ENCODE data around the gene ADAM23. TPM values are rescaled to one million over a fixed set of nuclear protein-coding genes. Genes with fewer than 3 reads are reported as not detected.

Gene ADAM23
- total RNA-seq, 1 donor from 2014 or later = 3.7 TPM

GRCh38 chr2:206615417-206616089 lies 172.2 kb downstream of the ADAM23 start:
- Histone ChIP-seq H3K4me3 (ENCODE audit: low read length in 3 of 3) (no peak overlapping the region), H3K27ac (ENCODE audit: low read depth, low read length) (no peak overlapping the region), H3K9me3 (ENCODE audit: control insufficient read depth in 3 of 3, low read length in 3 of 3) (no peaks in the 10 kb centered on the region), H3K36me3 (ENCODE audit: control insufficient read depth in 3 of 3, insufficient read depth in 3 of 3, low read length in 3 of 3) (no peaks in the 10 kb centered on the region), H3K4me1 (ENCODE audit: control insufficient read depth in 3 of 3, insufficient read depth in 3 of 3, low read length in 3 of 3) (no peaks in the 10 kb centered on the region), H3K9ac (ENCODE audit: low read depth in 1 of 3, low read length in 3 of 3) (no peak overlapping the region), H3K27me3 (ENCODE audit: control insufficient read depth in 3 of 3, insufficient read depth in 3 of 3, low read length in 3 of 3) (no peaks in the 10 kb centered on the region)

GRCh38 chr2:206616151-206616550 lies 172.8 kb downstream of the ADAM23 start:
- no peak overlapping the region for H3K9ac ChIP-seq (ENCODE audit: low read depth in 1 of 3, low read length in 3 of 3)
- H3K36me3 ChIP-seq (ENCODE audit: control insufficient read depth in 3 of 3, insufficient read depth in 3 of 3, low read length in 3 of 3) = no peaks in the 10 kb centered on the region
- no peak overlapping the region for H3K4me3 ChIP-seq (ENCODE audit: low read length in 3 of 3)
- H3K4me1 ChIP-seq (ENCODE audit: control insufficient read depth in 3 of 3, insufficient read depth in 3 of 3, low read length in 3 of 3) = no peaks in the 10 kb centered on the region
- H3K27me3 ChIP-seq (ENCODE audit: control insufficient read depth in 3 of 3, insufficient read depth in 3 of 3, low read length in 3 of 3) = no peaks in the 10 kb centered on the region
- no peaks in the 10 kb centered on the region for H3K9me3 ChIP-seq (ENCODE audit: control insufficient read depth in 3 of 3, low read length in 3 of 3)
- no peak overlapping the region for H3K27ac ChIP-seq (ENCODE audit: low read depth, low read length)

GRCh38 chr2:206619011-206619410 lies 175.7 kb downstream of the ADAM23 start:
- no peaks in the 10 kb centered on the region for H3K4me1 ChIP-seq (ENCODE audit: control insufficient read depth in 3 of 3, insufficient read depth in 3 of 3, low read length in 3 of 3)
- H3K9me3 ChIP-seq (ENCODE audit: control insufficient read depth in 3 of 3, low read length in 3 of 3) = no peaks in the 10 kb centered on the region
- H3K27me3 ChIP-seq (ENCODE audit: control insufficient read depth in 3 of 3, insufficient read depth in 3 of 3, low read length in 3 of 3) = no peaks in the 10 kb centered on the region
- H3K27ac ChIP-seq (ENCODE audit: low read depth, low read length) = no peak overlapping the region
- no peaks in the 10 kb centered on the region for H3K36me3 ChIP-seq (ENCODE audit: control insufficient read depth in 3 of 3, insufficient read depth in 3 of 3, low read length in 3 of 3)
- no peak overlapping the region for H3K9ac ChIP-seq (ENCODE audit: low read depth in 1 of 3, low read length in 3 of 3)
- H3K4me3 ChIP-seq (ENCODE audit: low read length in 3 of 3) = no peak overlapping the region

GRCh38 chr2:206626108-206626507 lies 182.8 kb downstream of the ADAM23 start:
- peaks cover 0 to 6% (median 5%) of the 10 kb centered on the region in 3 donors for H3K27me3 ChIP-seq (ENCODE audit: control insufficient read depth in 3 of 3, insufficient read depth in 3 of 3, low read length in 3 of 3)
- H3K9me3 ChIP-seq (ENCODE audit: control insufficient read depth in 3 of 3, low read length in 3 of 3) = no peaks in the 10 kb centered on the region
- no peaks in the 10 kb centered on the region for H3K36me3 ChIP-seq (ENCODE audit: control insufficient read depth in 3 of 3, insufficient read depth in 3 of 3, low read length in 3 of 3)
- no peak overlapping the region for H3K4me3 ChIP-seq (ENCODE audit: low read length in 3 of 3)
- H3K4me1 ChIP-seq (ENCODE audit: control insufficient read depth in 3 of 3, insufficient read depth in 3 of 3, low read length in 3 of 3) = no peaks in the 10 kb centered on the region
- no peak overlapping the region for H3K27ac ChIP-seq (ENCODE audit: low read depth, low read length)
- H3K9ac ChIP-seq (ENCODE audit: low read depth in 1 of 3, low read length in 3 of 3) = no peak overlapping the region

DNA sequence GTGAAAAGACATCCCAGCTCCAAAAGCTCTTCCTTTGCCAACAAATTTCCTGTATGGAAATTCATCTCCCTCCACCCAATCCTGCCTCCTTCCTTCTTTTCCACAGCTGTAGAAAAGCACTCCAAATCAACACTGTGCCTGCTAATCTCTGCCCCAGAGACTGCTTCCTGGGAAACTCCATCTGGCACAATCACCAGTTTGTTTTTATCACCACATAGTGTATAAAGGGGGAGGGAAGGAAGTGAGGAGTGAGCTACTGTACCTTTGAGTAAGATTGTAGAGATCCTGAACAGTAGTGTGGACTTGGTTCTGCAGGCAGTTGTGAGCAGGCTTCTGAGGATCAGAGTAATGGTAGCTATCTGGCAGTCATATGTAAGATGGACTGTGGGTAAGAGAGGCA lies 184.3 kb downstream of the ADAM23 start:
- Histone ChIP-seq H3K4me3 (ENCODE audit: low read length in 3 of 3) (no peak overlapping the region), H3K4me1 (ENCODE audit: control insufficient read depth in 3 of 3, insufficient read depth in 3 of 3, low read length in 3 of 3) (no peaks in the 10 kb centered on the region)

DNA sequence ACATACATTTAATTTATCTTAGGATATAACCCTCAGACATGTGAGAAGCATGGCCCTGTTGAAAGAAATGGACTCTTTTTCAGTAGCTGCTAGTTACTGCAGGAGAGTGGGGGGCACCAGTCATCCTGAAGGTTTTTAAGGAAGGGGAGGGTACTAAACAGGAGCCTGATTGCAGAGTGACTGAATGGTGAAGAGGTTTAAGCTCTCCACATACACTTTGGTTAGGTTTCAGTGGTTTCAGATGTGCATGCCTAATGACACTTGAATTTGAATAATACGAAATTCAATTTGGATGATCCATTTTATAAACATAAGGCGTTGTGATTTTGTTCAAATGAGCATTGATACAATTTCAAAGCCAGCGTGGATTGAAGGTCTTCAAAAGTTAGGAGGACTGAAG lies 188.0 kb downstream of the ADAM23 start:
- Histone ChIP-seq H3K27ac (ENCODE audit: low read depth, low read length) (no peak overlapping the region), H3K9ac (ENCODE audit: low read depth in 1 of 3, low read length in 3 of 3) (no peak overlapping the region), H3K4me1 (ENCODE audit: control insufficient read depth in 3 of 3, insufficient read depth in 3 of 3, low read length in 3 of 3) (no peaks in the 10 kb centered on the region), H3K9me3 (ENCODE audit: control insufficient read depth in 3 of 3, low read length in 3 of 3) (no peaks in the 10 kb centered on the region), H3K36me3 (ENCODE audit: control insufficient read depth in 3 of 3, insufficient read depth in 3 of 3, low read length in 3 of 3) (no peaks in the 10 kb centered on the region), H3K27me3 (ENCODE audit: control insufficient read depth in 3 of 3, insufficient read depth in 3 of 3, low read length in 3 of 3) (peaks cover 0 to 6% (median 5%) of the 10 kb centered on the region in 3 donors), H3K4me3 (ENCODE audit: low read length in 3 of 3) (no peak overlapping the region)

More for the DNA sequence above, 184.3 kb downstream of the ADAM23 start:
- H3K9ac ChIP-seq (ENCODE audit: low read depth in 1 of 3, low read length in 3 of 3) = no peak overlapping the region
- H3K27me3 ChIP-seq (ENCODE audit: control insufficient read depth in 3 of 3, insufficient read depth in 3 of 3, low read length in 3 of 3) = peaks cover 0 to 6% (median 5%) of the 10 kb centered on the region in 3 donors
- H3K36me3 ChIP-seq (ENCODE audit: control insufficient read depth in 3 of 3, insufficient read depth in 3 of 3, low read length in 3 of 3) = no peaks in the 10 kb centered on the region
- H3K27ac ChIP-seq (ENCODE audit: low read depth, low read length) = no peak overlapping the region
- H3K9me3 ChIP-seq (ENCODE audit: control insufficient read depth in 3 of 3, low read length in 3 of 3) = no peaks in the 10 kb centered on the region

- H3K9me3 ChIP-seq (ENCODE audit: control insufficient read depth in 3 of 3, low read length in 3 of 3) = no peaks in the 10 kb centered on the region
- no peaks in the 10 kb centered on the region for H3K36me3 ChIP-seq (ENCODE audit: control insufficient read depth in 3 of 3, insufficient read depth in 3 of 3, low read length in 3 of 3)
- H3K27me3 ChIP-seq (ENCODE audit: control insufficient read depth in 3 of 3, insufficient read depth in 3 of 3, low read length in 3 of 3) = peaks cover 0 to 3% (median 0%) of the 10 kb centered on the region in 3 donors
- no peak overlapping the region for H3K27ac ChIP-seq (ENCODE audit: low read depth, low read length)
- H3K4me3 ChIP-seq (ENCODE audit: low read length in 3 of 3) = no peak overlapping the region
- H3K9ac ChIP-seq (ENCODE audit: low read depth in 1 of 3, low read length in 3 of 3) = no peak overlapping the region
- no peaks in the 10 kb centered on the region for H3K4me1 ChIP-seq (ENCODE audit: control insufficient read depth in 3 of 3, insufficient read depth in 3 of 3, low read length in 3 of 3)
Observed at GRCh38 chr2:206635015-206635414, 191.7 kb downstream of the ADAM23 start.

DNA sequence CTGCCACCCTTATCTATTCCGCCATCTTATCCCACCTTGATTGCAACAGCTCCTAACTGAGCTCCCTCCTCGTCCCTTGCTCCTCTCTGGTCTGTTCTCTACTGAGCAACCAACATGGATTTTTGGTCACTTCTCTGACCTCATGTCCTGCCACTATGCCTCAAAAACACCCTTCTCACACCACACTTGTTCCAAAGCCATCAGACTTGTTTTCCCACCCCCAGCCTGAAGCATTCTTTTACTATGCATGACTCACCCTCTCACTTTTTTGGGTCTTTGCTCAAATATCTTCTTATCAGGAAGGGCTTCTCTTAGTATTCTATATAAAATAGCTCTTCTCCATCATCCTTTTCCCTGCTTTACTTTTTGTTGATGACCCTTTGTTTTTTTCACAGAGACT lies 196.3 kb downstream of the ADAM23 start:
- Histone ChIP-seq H3K4me1 (ENCODE audit: control insufficient read depth in 3 of 3, insufficient read depth in 3 of 3, low read length in 3 of 3) (no peaks in the 10 kb centered on the region), H3K27ac (ENCODE audit: low read depth, low read length) (no peak overlapping the region), H3K4me3 (ENCODE audit: low read length in 3 of 3) (no peak overlapping the region), H3K9me3 (ENCODE audit: control insufficient read depth in 3 of 3, low read length in 3 of 3) (peaks cover 0 to 3% (median 0%) of the 10 kb centered on the region in 3 donors), H3K27me3 (ENCODE audit: control insufficient read depth in 3 of 3, insufficient read depth in 3 of 3, low read length in 3 of 3) (peaks cover 19 to 26% (median 19%) of the 10 kb centered on the region in 3 donors), H3K36me3 (ENCODE audit: control insufficient read depth in 3 of 3, insufficient read depth in 3 of 3, low read length in 3 of 3) (no peaks in the 10 kb centered on the region), H3K9ac (ENCODE audit: low read depth in 1 of 3, low read length in 3 of 3) (no peak overlapping the region)

DNA sequence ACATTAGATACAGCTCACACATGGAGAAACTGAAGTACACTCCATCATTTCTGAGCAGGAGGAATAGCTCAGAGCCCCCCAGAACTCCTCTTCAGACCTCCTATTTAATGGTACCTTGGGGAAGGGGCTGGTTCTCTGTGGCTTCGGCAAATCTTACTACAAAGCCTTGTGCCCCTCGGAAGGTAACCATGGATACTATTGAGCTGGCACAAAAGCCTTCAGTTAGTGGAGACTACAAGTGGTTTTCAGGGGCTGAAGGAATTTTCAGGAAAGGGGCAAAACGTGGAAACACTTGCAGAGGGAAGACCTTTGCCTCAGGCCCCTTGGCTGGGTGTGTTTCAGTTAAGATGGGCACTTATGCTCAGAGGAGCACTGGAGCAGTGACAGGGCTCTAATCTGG lies 197.9 kb downstream of the ADAM23 start:
- peaks cover 19 to 26% (median 19%) of the 10 kb centered on the region in 3 donors for H3K27me3 ChIP-seq (ENCODE audit: control insufficient read depth in 3 of 3, insufficient read depth in 3 of 3, low read length in 3 of 3)
- no peak overlapping the region for H3K4me3 ChIP-seq (ENCODE audit: low read length in 3 of 3)
- H3K27ac ChIP-seq (ENCODE audit: low read depth, low read length) = no peak overlapping the region
- H3K9ac ChIP-seq (ENCODE audit: low read depth in 1 of 3, low read length in 3 of 3) = no peak overlapping the region
- no peaks in the 10 kb centered on the region for H3K36me3 ChIP-seq (ENCODE audit: control insufficient read depth in 3 of 3, insufficient read depth in 3 of 3, low read length in 3 of 3)
- no peaks in the 10 kb centered on the region for H3K4me1 ChIP-seq (ENCODE audit: control insufficient read depth in 3 of 3, insufficient read depth in 3 of 3, low read length in 3 of 3)
- H3K9me3 ChIP-seq (ENCODE audit: control insufficient read depth in 3 of 3, low read length in 3 of 3) = peaks cover 0 to 3% (median 0%) of the 10 kb centered on the region in 3 donors

DNA sequence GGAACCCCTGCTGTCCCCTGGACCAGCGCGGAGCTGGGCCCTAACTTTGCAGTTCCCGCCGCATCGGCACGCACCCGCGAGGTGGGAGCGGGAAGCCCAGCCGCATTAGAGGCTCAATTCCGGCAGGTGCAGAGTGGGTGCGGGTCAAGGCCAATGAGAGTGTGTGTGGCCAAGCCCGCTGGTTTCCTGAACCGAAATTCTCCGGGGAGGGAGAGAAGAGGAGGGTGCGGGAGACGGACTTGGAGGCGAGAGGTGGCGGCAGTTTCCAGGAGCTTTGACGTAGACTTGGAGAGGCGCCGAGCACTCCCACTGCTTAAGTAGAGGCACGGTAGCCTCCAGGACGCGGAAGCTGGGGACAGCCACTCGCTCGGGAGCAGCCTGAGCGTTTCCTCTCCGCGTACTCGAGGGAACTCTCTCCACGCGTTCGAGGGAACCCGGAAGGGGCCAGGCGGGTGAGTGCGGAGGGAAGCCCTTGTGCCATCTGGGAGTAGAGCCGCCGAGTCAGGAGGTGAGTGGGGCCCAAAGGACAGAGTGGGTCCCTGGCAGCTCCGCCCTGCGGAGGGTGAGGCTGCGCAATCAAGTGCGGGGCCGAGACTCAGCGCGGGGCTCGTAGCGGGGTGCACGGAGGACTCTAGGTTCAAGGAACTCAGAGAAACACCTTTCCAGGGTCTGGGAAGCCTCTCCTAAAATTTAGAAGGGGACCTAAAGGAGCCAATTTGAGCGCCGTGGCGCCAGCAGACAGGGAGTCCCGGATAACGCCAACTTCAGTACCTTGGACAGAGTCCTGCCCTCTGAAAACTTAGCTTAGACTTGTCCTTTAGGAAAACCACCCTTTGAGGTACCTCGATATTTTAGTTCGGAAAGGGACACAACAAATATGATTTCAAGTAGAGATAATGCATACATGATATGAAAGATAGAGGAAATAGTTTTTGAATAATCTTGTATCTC lies 199.0 kb downstream of the ADAM23 start, which contains the start of gene FAM237A:
Gene FAM237A (plus strand): TSS at position 413 of the 951 bp plus-strand sequence. CDS start 1,750 bp downstream, outside the sequence.
- Histone ChIP-seq H3K36me3 (ENCODE audit: control insufficient read depth in 3 of 3, insufficient read depth in 3 of 3, low read length in 3 of 3) (no peaks in the 10 kb centered on the region), H3K27me3 (ENCODE audit: control insufficient read depth in 3 of 3, insufficient read depth in 3 of 3, low read length in 3 of 3) (peaks cover 19 to 26% (median 19%) of the 10 kb centered on the region in 3 donors), H3K27ac (ENCODE audit: low read depth, low read length) (no peak within 1 kb of the TSS), H3K9ac (ENCODE audit: low read depth in 1 of 3, low read length in 3 of 3) (no peak within 1 kb of the TSS), H3K4me1 (ENCODE audit: control insufficient read depth in 3 of 3, insufficient read depth in 3 of 3, low read length in 3 of 3) (no peaks in the 10 kb centered on the region), H3K9me3 (ENCODE audit: control insufficient read depth in 3 of 3, low read length in 3 of 3) (peaks cover 0 to 3% (median 0%) of the 10 kb centered on the region in 3 donors), H3K4me3 (ENCODE audit: low read length in 3 of 3) (no peak within 1 kb of the TSS)

Measured in skeletal muscle tissue (tissue), 4 donors.